HCT116 (cell line): Measurements from ENCODE around the gene MED28. TPM values are rescaled to one million over a fixed set of nuclear protein-coding genes. Genes with fewer than 3 reads are reported as not detected.

ENCODE experiments used
- ATAC-seq: fragments of 200-7000 bp; cut with Tn5 transposase; 2 replicates; pipeline ENCODE4 v1.9.1; 2020; ENCODE audit warnings: mild to moderate bottlenecking, moderate library complexity
- Bru-seq: library from RNA; stranded (reverse); fragments of 400-500 nt; gene quantifications from one replicate; lab custom pipeline; 2021; lab: Mats Ljungman, UMichigan
- BruChase-seq, 2 experiments: library from RNA; stranded (reverse); fragments of 400-500 nt; gene quantifications; one replicate each; lab custom pipeline; 2021; lab: Mats Ljungman, UMichigan
- BruUV-seq: library from RNA; stranded (reverse); fragments of 400-500 nt; replicated peaks from 2 replicates; lab custom pipeline; 2021; lab: Mats Ljungman, UMichigan
- CTCF ChIA-PET: fragments of 300-600 bp; sonication (Branson Sonifier 250); formaldehyde crosslinking; loops from one replicate; lab custom pipeline; 2021; ENCODE audit warnings: antibody characterized with exemption; lab: Charles Lee
- POLR2A ChIA-PET: fragments of 300-600, 350-600 bp; sonication (Branson Sonifier 250); formaldehyde crosslinking; loops from one replicate; lab custom pipeline; 2021; ENCODE audit warnings: antibody characterized with exemption; lab: Charles Lee
- RAD21 ChIA-PET, 2 experiments: fragments of 300-600 bp; sonication (Branson Sonifier 250); formaldehyde crosslinking; loops; one replicate each; lab custom pipeline; 2023; ENCODE audit warnings: low total read pairs in 2 of 2; ENCODE audit not compliant: uncharacterized antibody in 2 of 2, unreplicated experiment in 2 of 2, low non-redundant PET in 1 of 2; lab: Charles Lee
- DNase-seq: peaks from one replicate; pipeline ENCODE4 v3.0.0-alpha.2; 2010; ENCODE audit warnings: low read depth, low spot score
- H2AFZ ChIP-seq: fragments of 200-600 bp; shearing (Covaris generic), sonication (generic); 2 replicates; pipeline ENCODE4 v1.6.1; 2017; ENCODE audit warnings: low read depth, mixed run types, mixed read lengths, antibody characterized with exemption, low read length; ENCODE audit not compliant: poor library complexity, severe bottlenecking
- H3K27ac ChIP-seq: 2 replicates; pipeline ENCODE4 v1.5.1; 2012; ENCODE audit warnings: low read depth, low read length
- H3K27me3 ChIP-seq: fragments of 200-600 bp; sonication (generic); 2 replicates; pipeline ENCODE4 v1.6.1; 2016; ENCODE audit warnings: mixed run types, low read length, mixed read lengths; ENCODE audit not compliant: insufficient read depth
- H3K36me3 ChIP-seq, 2 experiments: fragments of 200-500 bp in 1 of 2; fragments of 200-600 bp in 1 of 2; sonication (Bioruptor generic) in 1 of 2; sonication (generic) in 1 of 2; 2 replicates each; pipeline versions ENCODE4 v1.5.1 to v1.6.1; 2014 to 2016; ENCODE audit warnings: low read length in 2 of 2, inconsistent platforms in 1 of 2, mixed read lengths in 1 of 2, mixed run types in 1 of 2; ENCODE audit not compliant: insufficient read depth in 2 of 2, control insufficient read depth in 1 of 2
- H3K4me1 ChIP-seq, 2 experiments: fragments of 200-600 bp in 1 of 2; sonication (generic) in 1 of 2; 2 replicates each; pipeline versions ENCODE4 v1.5.1 to v1.6.1; 2012 to 2017; ENCODE audit warnings: low read length in 2 of 2, inconsistent platforms in 1 of 2, mild to moderate bottlenecking in 1 of 2, mixed read lengths in 1 of 2, mixed run types in 1 of 2, moderate library complexity in 1 of 2; ENCODE audit not compliant: insufficient read depth in 2 of 2, control insufficient read depth in 1 of 2
- H3K4me2 ChIP-seq: fragments of 200-600 bp; sonication (generic); 2 replicates; pipeline ENCODE4 v1.6.1; 2017; ENCODE audit warnings: mixed run types, low read length, mixed read lengths
- H3K4me3 ChIP-seq, 2 experiments: fragments of 200-600 bp in 1 of 2; sonication (generic) in 1 of 2; replicated peaks in 1 of 2; 2 replicates each; pipeline ENCODE4 v1.5.1; 2011 to 2016; ENCODE audit warnings: low read length in 2 of 2, control low read depth in 1 of 2, low read depth in 1 of 2, mild to moderate bottlenecking in 1 of 2, mixed read lengths in 1 of 2, mixed run types in 1 of 2
- H3K79me2 ChIP-seq: fragments of 200-600 bp; sonication (generic); 2 replicates; pipeline ENCODE4 v1.6.1; 2017; ENCODE audit warnings: mild to moderate bottlenecking, mixed run types, low read length, moderate library complexity, mixed read lengths; ENCODE audit not compliant: insufficient read depth
- H3K9ac ChIP-seq: fragments of 200-600 bp; sonication (generic); 2 replicates; pipeline ENCODE4 v1.6.1; 2016; ENCODE audit warnings: low read length, mixed read lengths
- H3K9me2 ChIP-seq: fragments of 200-600 bp; sonication (generic), shearing (Covaris generic); 2 replicates; pipeline ENCODE4 v1.6.1; 2017; ENCODE audit warnings: mixed run types, mild to moderate bottlenecking, moderate library complexity; ENCODE audit not compliant: insufficient read depth
- H3K9me3 ChIP-seq, 2 experiments: fragments of 200-500 bp in 1 of 2; fragments of 200-600 bp in 1 of 2; sonication (Bioruptor generic) in 1 of 2; sonication (generic) in 1 of 2; 2 replicates each; pipeline ENCODE4 v1.6.1; 2014 to 2017; ENCODE audit warnings: low read length in 2 of 2, mixed read lengths in 2 of 2, inconsistent platforms in 1 of 2, low read depth in 1 of 2, mild to moderate bottlenecking in 1 of 2, mixed run types in 1 of 2, moderate library complexity in 1 of 2; ENCODE audit not compliant: control insufficient read depth in 1 of 2, insufficient read depth in 1 of 2
- H4K20me1 ChIP-seq: fragments of 200-600 bp; sonication (generic), shearing (Covaris generic); 2 replicates; pipeline ENCODE4 v1.6.1; 2017; ENCODE audit warnings: mixed run types, mild to moderate bottlenecking, moderate library complexity; ENCODE audit not compliant: insufficient read depth
- CBX3 ChIP-seq: IDR thresholded peaks from 2 replicates; pipeline ENCODE4 v1.6.1; 2012; ENCODE audit warnings: low read depth
- EGR1 ChIP-seq: IDR thresholded peaks from 2 replicates; pipeline ENCODE4 v1.6.1; 2012; ENCODE audit warnings: low read depth
- ELF1 ChIP-seq: IDR thresholded peaks from 2 replicates; pipeline ENCODE4 v1.6.1; 2012; ENCODE audit warnings: low read depth, borderline replicate concordance
- EZH2 ChIP-seq: fragments of 200-600 bp; sonication (generic); IDR thresholded peaks from 2 replicates; pipeline ENCODE4 v1.6.1; 2017; ENCODE audit warnings: antibody characterized with exemption, mixed run types
- JUND ChIP-seq: IDR thresholded peaks from 2 replicates; pipeline ENCODE4 v1.6.1; 2012
- POLR2AphosphoS5 ChIP-seq: IDR thresholded peaks from 2 replicates; pipeline ENCODE4 v1.6.1; 2011; ENCODE audit warnings: mild to moderate bottlenecking, low read depth, low read length, moderate library complexity
- RAD21 ChIP-seq: IDR thresholded peaks from 2 replicates; pipeline ENCODE4 v1.6.1; 2012; ENCODE audit warnings: low read depth, mild to moderate bottlenecking
- SIN3A ChIP-seq: IDR thresholded peaks from 2 replicates; pipeline ENCODE4 v1.6.1; 2012; ENCODE audit warnings: low read depth
- SP1 ChIP-seq: IDR thresholded peaks from 2 replicates; pipeline ENCODE4 v1.6.1; 2012; ENCODE audit warnings: low read depth
- SRF ChIP-seq: IDR thresholded peaks from 2 replicates; pipeline ENCODE4 v1.6.1; 2012; ENCODE audit warnings: low read depth
- TCF7L2 ChIP-seq: IDR thresholded peaks from 2 replicates; pipeline ENCODE4 v1.7.0; 2011; ENCODE audit warnings: borderline replicate concordance, inconsistent platforms; ENCODE audit not compliant: insufficient read depth, insufficient read length; ENCODE audit errors: extremely low read depth
- YY1 ChIP-seq: IDR thresholded peaks from 2 replicates; pipeline ENCODE4 v1.6.1; 2011; ENCODE audit warnings: low read length, low read depth, moderate library complexity, mild to moderate bottlenecking; ENCODE audit not compliant: insufficient replicate concordance; ENCODE audit errors: extremely low read depth
- intact Hi-C: fragments of 100-400 bp; cut with micrococcal nuclease; formaldehyde crosslinking; loops from 2 replicates; pipeline ENCODE4 v1.10.0; 2022
- long read RNA-seq: library from polyadenylated mRNA; unstranded; transcript quantifications from one replicate; pipeline ENCODE4 v2.0.0, GENCODE V29; 2021; ENCODE audit not compliant: unreplicated experiment
- polyA plus RNA-seq: library from polyadenylated mRNA; unstranded; fragments of >200 nt; gene quantifications from 2 replicates; pipeline ENCODE4 v1.2.1, GENCODE V29; 2012; ENCODE audit warnings: missing spikeins
- total RNA-seq: library from RNA; stranded (reverse); gene quantifications from one replicate; pipeline ENCODE4 v1.2.1, GENCODE V29; 2021; ENCODE audit not compliant: unreplicated experiment
- TF ChIP-seq, protein P1 (sequence below): IDR thresholded peaks from 2 replicates; pipeline ENCODE4 v1.6.1; 2012
- TF ChIP-seq, protein P2 (sequence below): IDR thresholded peaks from 2 replicates; pipeline ENCODE4 v1.6.1; 2011; ENCODE audit warnings: mild to moderate bottlenecking, low read length, moderate library complexity; ENCODE audit not compliant: insufficient replicate concordance; ENCODE audit errors: extremely low read depth
- TF ChIP-seq, protein P3 (sequence below), 3 experiments: fragments of 200-600 bp in 1 of 3; sonication (generic) in 1 of 3; IDR thresholded peaks in 2 of 3; conservative IDR thresholded peaks in 1 of 3; 2 replicates each; pipeline ENCODE4 v1.5.1; 2012 to 2017; ENCODE audit warnings: low read depth in 2 of 3, low read length in 2 of 3, antibody characterized with exemption in 1 of 3, borderline replicate concordance in 1 of 3, control low read depth in 1 of 3, mild to moderate bottlenecking in 1 of 3, mixed read lengths in 1 of 3, mixed run types in 1 of 3, moderate library complexity in 1 of 3; ENCODE audit not compliant: insufficient read depth in 1 of 3

The MED28 gene, protein sequence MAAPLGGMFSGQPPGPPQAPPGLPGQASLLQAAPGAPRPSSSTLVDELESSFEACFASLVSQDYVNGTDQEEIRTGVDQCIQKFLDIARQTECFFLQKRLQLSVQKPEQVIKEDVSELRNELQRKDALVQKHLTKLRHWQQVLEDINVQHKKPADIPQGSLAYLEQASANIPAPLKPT
- total RNA-seq = 48.8 TPM
- polyA plus RNA-seq = 15.0 and 26.8 TPM in 2 replicates
- percentile 94 among the genes with signal in this experiment for Bru-seq, nascent RNA
- percentile 93 among the genes with signal in this experiment for BruChase-seq, experiment 1, labeled RNA remaining after a 6-hour chase
- BruChase-seq, experiment 2, labeled RNA remaining after a 2-hour chase = percentile 97 among the genes with signal in this experiment
- long read RNA-seq, full-length matches to known transcripts = 68 of 77 reads
- long read RNA-seq, partial matches to known transcripts = 1 of 77 reads
- long read RNA-seq, other reads (novel, unspliced or antisense) = 8 of 77 reads

DNA sequence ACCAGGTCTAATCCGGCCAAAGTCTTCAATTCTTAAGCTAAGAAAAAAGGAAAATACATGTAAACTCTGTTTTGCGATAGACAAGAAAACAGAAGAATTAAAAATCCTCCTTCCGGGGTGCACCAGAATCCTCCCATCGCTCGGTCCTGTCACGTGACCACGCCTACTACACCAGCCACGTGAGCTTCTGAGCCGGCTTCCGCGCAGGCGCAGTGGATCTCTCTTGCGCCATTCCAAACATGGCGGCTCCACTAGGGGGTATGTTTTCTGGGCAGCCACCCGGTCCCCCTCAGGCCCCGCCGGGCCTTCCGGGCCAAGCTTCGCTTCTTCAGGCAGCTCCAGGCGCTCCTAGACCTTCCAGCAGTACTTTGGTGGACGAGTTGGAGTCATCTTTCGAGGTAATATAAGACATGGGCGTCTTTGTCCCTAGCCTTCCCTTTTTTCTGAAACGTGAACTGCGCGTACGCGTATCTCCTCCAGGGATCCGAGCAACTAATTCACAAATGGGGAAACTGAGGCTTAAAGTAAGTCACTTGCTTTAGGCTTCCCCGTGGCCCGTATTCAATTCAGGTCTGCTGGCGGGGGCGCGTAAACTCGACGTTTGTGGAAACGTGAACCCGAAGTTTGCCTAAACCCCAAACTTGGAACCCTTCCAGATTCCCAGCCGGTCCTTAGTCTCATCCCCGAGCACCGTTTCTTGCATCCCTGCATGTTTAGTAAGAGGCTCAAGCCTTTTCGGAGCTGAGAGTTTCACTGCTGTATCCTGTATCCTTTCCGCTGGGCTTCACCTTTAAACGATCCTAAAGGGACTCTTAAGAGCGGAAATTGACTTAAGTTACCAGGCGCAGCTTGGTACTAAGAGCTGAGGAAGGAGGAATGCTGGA lies at the start of gene MED28:
MED28 (plus strand) TSS at position 226 of the 884 bp plus-strand sequence; CDS start at position 240, 14 bp downstream.
- DNase-seq (peak; percentile 87), ATAC-seq (peak; percentile 87)
- H3K36me3 ChIP-seq = peaks cover 10 to 11% of the 10 kb centered on the region in 2 experiments; a peak in 3 of 4 replicates
- no peaks in the 10 kb centered on the region for H3K9me3 ChIP-seq
- H3K27ac ChIP-seq = peak within 1 kb of the TSS; percentile 48
- H3K9ac ChIP-seq = peak within 1 kb of the TSS; percentile 81
- CTCF ChIA-PET = no interaction called here
- intact Hi-C loops = loop anchor here (2.0 kb wide), 1 partner anchor 38 kb away; the partner anchor contains the start of gene LAP3
- POLR2A ChIA-PET = interaction anchor here (0.6 kb wide), 1 partner anchor 30 kb away, joined by 4 read pairs; no protein-coding TSS in a partner anchor
- RAD21 ChIA-PET = no interaction called here
- peak within 1 kb of the TSS; percentile 95 for H2AFZ ChIP-seq
- H3K4me3 ChIP-seq = peak within 1 kb of the TSS; percentile 89 to 91
- no peaks in the 10 kb centered on the region for H4K20me1 ChIP-seq
- TSS peak; percentile 86 for BruUV-seq
- H3K4me2 ChIP-seq = peak within 1 kb of the TSS; percentile 89
- peaks cover 5 to 12% of the 10 kb centered on the region in 2 experiments; a peak in 3 of 4 replicates for H3K4me1 ChIP-seq
- H3K27me3 ChIP-seq = no peaks in the 10 kb centered on the region
- no peaks in the 10 kb centered on the region for H3K9me2 ChIP-seq
- H3K79me2 ChIP-seq = peaks cover 53% of the 10 kb centered on the region
- TF ChIP-seq, protein P1, sequence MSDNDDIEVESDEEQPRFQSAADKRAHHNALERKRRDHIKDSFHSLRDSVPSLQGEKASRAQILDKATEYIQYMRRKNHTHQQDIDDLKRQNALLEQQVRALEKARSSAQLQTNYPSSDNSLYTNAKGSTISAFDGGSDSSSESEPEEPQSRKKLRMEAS = peak; percentile 76
- TF ChIP-seq, protein P2, sequence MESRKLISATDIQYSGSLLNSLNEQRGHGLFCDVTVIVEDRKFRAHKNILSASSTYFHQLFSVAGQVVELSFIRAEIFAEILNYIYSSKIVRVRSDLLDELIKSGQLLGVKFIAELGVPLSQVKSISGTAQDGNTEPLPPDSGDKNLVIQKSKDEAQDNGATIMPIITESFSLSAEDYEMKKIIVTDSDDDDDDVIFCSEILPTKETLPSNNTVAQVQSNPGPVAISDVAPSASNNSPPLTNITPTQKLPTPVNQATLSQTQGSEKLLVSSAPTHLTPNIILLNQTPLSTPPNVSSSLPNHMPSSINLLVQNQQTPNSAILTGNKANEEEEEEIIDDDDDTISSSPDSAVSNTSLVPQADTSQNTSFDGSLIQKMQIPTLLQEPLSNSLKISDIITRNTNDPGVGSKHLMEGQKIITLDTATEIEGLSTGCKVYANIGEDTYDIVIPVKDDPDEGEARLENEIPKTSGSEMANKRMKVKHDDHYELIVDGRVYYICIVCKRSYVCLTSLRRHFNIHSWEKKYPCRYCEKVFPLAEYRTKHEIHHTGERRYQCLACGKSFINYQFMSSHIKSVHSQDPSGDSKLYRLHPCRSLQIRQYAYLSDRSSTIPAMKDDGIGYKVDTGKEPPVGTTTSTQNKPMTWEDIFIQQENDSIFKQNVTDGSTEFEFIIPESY = peak; percentile 35
- TF ChIP-seq CBX3 (no peak), RAD21 (no peak), YY1 (peak; percentile 97), JUND (peak; percentile 22; the same call in 1 of the 2 replicates), SIN3A (peak; percentile 73; the same call in 1 of the 2 replicates), POLR2AphosphoS5 (peak; percentile 96), EGR1 (peak; percentile 61), SP1 (0 out of 2 replicates have a peak, but pooled peaks have one; percentile 21), TCF7L2 (no peak), ELF1 (peak; percentile 76), SRF (no peak), EZH2 (no peak)
- TF ChIP-seq, protein P3, sequence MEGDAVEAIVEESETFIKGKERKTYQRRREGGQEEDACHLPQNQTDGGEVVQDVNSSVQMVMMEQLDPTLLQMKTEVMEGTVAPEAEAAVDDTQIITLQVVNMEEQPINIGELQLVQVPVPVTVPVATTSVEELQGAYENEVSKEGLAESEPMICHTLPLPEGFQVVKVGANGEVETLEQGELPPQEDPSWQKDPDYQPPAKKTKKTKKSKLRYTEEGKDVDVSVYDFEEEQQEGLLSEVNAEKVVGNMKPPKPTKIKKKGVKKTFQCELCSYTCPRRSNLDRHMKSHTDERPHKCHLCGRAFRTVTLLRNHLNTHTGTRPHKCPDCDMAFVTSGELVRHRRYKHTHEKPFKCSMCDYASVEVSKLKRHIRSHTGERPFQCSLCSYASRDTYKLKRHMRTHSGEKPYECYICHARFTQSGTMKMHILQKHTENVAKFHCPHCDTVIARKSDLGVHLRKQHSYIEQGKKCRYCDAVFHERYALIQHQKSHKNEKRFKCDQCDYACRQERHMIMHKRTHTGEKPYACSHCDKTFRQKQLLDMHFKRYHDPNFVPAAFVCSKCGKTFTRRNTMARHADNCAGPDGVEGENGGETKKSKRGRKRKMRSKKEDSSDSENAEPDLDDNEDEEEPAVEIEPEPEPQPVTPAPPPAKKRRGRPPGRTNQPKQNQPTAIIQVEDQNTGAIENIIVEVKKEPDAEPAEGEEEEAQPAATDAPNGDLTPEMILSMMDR (IDR thresholded peaks at IDR 0.05 in 2 of 3, conservative IDR thresholded peaks at IDR 0.05 in 1 of 3; ENCODE audit: borderline replicate concordance in 1 of 3, insufficient read depth in 1 of 3, low read depth in 2 of 3, low read length in 2 of 3) = no peak
